ENCODE data around the gene FSTL4. TPM values are rescaled to one million over a fixed set of nuclear protein-coding genes. Genes with fewer than 3 reads are reported as not detected.

The FSTL4 gene
- total and polyA plus RNA-seq, 2 of the 4 experiments (the other 2 are of a cell fraction), result 0.18 TPM; not detected in 1

DNA sequence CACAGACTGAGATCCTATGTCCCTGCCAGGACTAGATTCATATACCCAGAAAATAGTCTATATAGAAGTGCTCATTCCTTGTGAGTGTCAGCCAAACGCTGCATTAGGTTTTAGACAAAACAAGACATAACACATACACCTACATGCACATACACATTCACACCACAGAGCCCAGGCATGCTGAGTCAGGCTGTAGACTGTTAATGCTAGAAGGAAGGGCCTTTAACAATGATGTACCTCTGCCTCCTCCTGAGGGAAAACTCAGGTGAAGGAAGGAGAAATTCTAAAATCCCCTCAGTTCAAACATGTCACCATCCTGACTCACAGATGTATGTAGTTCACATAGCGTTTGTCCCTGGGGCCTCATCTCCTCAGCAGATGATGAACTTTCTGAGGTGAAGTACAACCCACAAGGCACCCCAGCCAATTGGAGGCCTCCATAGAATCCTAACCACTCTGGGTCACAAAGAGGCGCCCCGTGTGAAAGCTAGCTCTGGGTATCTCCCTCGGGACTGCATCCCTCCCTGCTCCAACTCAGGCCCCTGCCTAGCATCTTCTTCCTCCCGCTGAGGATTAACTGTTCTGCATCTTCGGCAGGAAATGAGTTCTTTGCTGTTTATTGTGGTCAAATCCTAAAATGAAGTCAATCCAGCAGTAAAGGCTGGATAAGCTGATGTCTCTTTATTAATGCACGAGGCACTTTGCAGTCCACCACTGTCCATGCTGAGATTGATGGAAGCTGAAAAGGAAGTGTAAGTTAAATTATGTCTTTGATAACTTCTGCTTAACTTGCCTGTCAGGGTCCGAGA lies 40.8 kb upstream of the FSTL4 start:
- no peaks in the 10 kb centered on the region for H3K4me1 ChIP-seq (ENCODE audit: control insufficient read depth, insufficient read depth, low read length)
- DNase-seq (no peak), ATAC-seq (ENCODE audit: low read depth) (no peak)
- no peak overlapping the region for H2BK20ac ChIP-seq (ENCODE audit: low read depth, low read length)
- H3K4ac ChIP-seq (ENCODE audit: low read depth, low read length), result no peak overlapping the region
- TF ChIP-seq POLR2A (IDR thresholded peaks at IDR 0.05; ENCODE audit: low read depth, low read length) (no peak), CEBPB (IDR thresholded peaks at IDR 0.05; ENCODE audit: low read depth, low read length) (no peak), BHLHE40 (IDR thresholded peaks at IDR 0.05; ENCODE audit: low read depth, low read length) (no peak), RAD21 (IDR thresholded peaks at IDR 0.05; ENCODE audit: low read length) (no peak), MAZ (IDR thresholded peaks at IDR 0.05; ENCODE audit: borderline replicate concordance, low read depth, low read length) (no peak), USF2 (IDR thresholded peaks at IDR 0.05; ENCODE audit: low read depth, low read length) (no peak), NFE2L2 (IDR thresholded peaks at IDR 0.05; ENCODE audit: low read depth, low read length) (no peak)
- H4K20me1 ChIP-seq (ENCODE audit: insufficient read depth, low read length), result no peaks in the 10 kb centered on the region
- H2BK120ac ChIP-seq (ENCODE audit: low read depth, low read length), result no peak overlapping the region
- H3K23ac ChIP-seq (ENCODE audit: low read depth, low read length), result no peak overlapping the region
- H3K9me1 ChIP-seq (ENCODE audit: insufficient read depth, low read length), result no peaks in the 10 kb centered on the region
- H4K91ac ChIP-seq (ENCODE audit: insufficient read depth, low read depth, low read length), result no peak overlapping the region
- intact Hi-C loops (cut with micrococcal nuclease), result no loop called here
- no peaks in the 10 kb centered on the region for H3K79me1 ChIP-seq (ENCODE audit: low read depth in 1 of 2, low read length in 2 of 2)
- no peaks in the 10 kb centered on the region for H3K9me3 ChIP-seq (ENCODE audit: control insufficient read depth, insufficient read depth, low read length)
- H3K4me2 ChIP-seq (ENCODE audit: low read depth, low read length), result no peak overlapping the region
- no peak overlapping the region for H2BK5ac ChIP-seq (ENCODE audit: low read depth, low read length, poor library complexity, severe bottlenecking)
- 20% methylated on average over 1 of the region's 9 CpGs; no CpG with 5 or more reads in 1 of the 2 experiments for WGBS, 2 experiments (ENCODE audit: extremely low coverage in 2 of 2, insufficient read length in 1 of 2)
- no peak overlapping the region for H3K4me3 ChIP-seq (ENCODE audit: insufficient read depth, low read depth, low read length)
- H4K5ac ChIP-seq (ENCODE audit: low read depth, low read length), result no peak overlapping the region
- in situ Hi-C loops (cut with MboI; ENCODE audit: low sequenced_read_pairs), result no loop called here
- H2AK9ac ChIP-seq (replicated peaks; ENCODE audit: low read depth, low read length, poor library complexity), result no peak overlapping the region
- no peak overlapping the region for H4K8ac ChIP-seq (ENCODE audit: low read depth in 2 of 2, low read length in 2 of 2)
- H3K36me3 ChIP-seq (ENCODE audit: control insufficient read depth, insufficient read depth, low read length), result no peaks in the 10 kb centered on the region
- H3K18ac ChIP-seq (ENCODE audit: low read depth, low read length), result no peak overlapping the region
- CTCF ChIA-PET, result interaction anchor here (0.6 kb wide), 1 partner anchor 26 kb away, joined by 9 read pairs; no protein-coding TSS in a partner anchor
- no peak overlapping the region for H3K56ac ChIP-seq (ENCODE audit: extremely low read depth, insufficient read depth, low read length)
- no peak overlapping the region for H3K9ac ChIP-seq (ENCODE audit: low read depth, low read length)
- no peak overlapping the region for H3K27ac ChIP-seq (ENCODE audit: insufficient read depth, low read length)
- H2AK5ac ChIP-seq (ENCODE audit: low read depth, low read length), result no peak overlapping the region
- no peak overlapping the region for H2BK15ac ChIP-seq (ENCODE audit: low read depth, low read length)
- H3K27me3 ChIP-seq (ENCODE audit: control insufficient read depth, insufficient read depth, low read length), result no peaks in the 10 kb centered on the region; the same call in none of the 2 replicates
- dilution Hi-C loops (cut with HindIII; ENCODE audit: low sequenced_read_pairs, unreplicated experiment), result no loop called here
- BruUV-seq (replicated peaks), result no TSS peak
- no peak overlapping the region for H2AFZ ChIP-seq (replicated peaks; ENCODE audit: low read length, poor library complexity)
- POLR2A ChIA-PET (ENCODE audit: unreplicated experiment), result no interaction called here
- no peak overlapping the region for H3K14ac ChIP-seq (replicated peaks; ENCODE audit: low read depth, low read length)

Data from IMR-90 (cell line).